Cardiac muscle cell (in vitro differentiated cells and primary cell): Measurements from ENCODE around the gene LHCGR. TPM values are rescaled to one million over a fixed set of nuclear protein-coding genes. Genes with fewer than 3 reads are reported as not detected.

Experiments
- DNase-seq, 2 donors: peaks; one replicate each; pipeline versions ENCODE4 v3.0.0 to v3.0.0-alpha.2; 2010 to 2017; ENCODE audit warnings: low read depth in 1 of 2, low spot score in 1 of 2
- H3K27ac ChIP-seq: fragments of 200-600 bp; sonication (generic); 2 replicates; pipeline ENCODE4 v1.5.1; 2016
- H3K27me3 ChIP-seq: fragments of 200-600 bp; sonication (generic); 2 replicates; pipeline ENCODE4 v1.6.0; 2016; ENCODE audit warnings: control low read depth
- H3K36me3 ChIP-seq: fragments of 200-600 bp; sonication (generic); 2 replicates; pipeline ENCODE4 v1.5.1; 2016; ENCODE audit warnings: control low read depth
- H3K4me1 ChIP-seq: fragments of 200-600 bp; sonication (generic); 2 replicates; pipeline ENCODE4 v1.8.1; 2017; ENCODE audit warnings: low read depth, mild to moderate bottlenecking, mixed run types
- H3K4me3 ChIP-seq: fragments of 200-600 bp; sonication (generic); 2 replicates; pipeline ENCODE4 v1.5.1; 2016; ENCODE audit warnings: mild to moderate bottlenecking
- H3K9me3 ChIP-seq: fragments of 200-600 bp; sonication (generic); 2 replicates; pipeline ENCODE4 v1.5.1; 2017; ENCODE audit warnings: low read depth, mild to moderate bottlenecking, control low read depth
- polyA plus RNA-seq: library from polyadenylated mRNA; unstranded; fragments of >200 nt; fragmentation: Nextera tagmentation; extraction: Ambion mirVana; gene quantifications from 2 replicates; pipeline ENCODE4 v1.2.1, GENCODE V29; 2016
- total RNA-seq: library from RNA; depleted of rRNA; stranded (reverse); fragments of >200 nt; gene quantifications from 2 replicates; pipeline ENCODE4 v1.2.3, GENCODE V29; 2016
- TF ChIP-seq, protein P1 (sequence below): IDR thresholded peaks from 2 replicates; pipeline ENCODE4 v1.5.1; 2012; ENCODE audit warnings: low read depth, mild to moderate bottlenecking, low read length

Gene LHCGR
- total and polyA plus RNA-seq, 2 experiments from 2014 or later, result 0.57 TPM; not detected in 1

DNA sequence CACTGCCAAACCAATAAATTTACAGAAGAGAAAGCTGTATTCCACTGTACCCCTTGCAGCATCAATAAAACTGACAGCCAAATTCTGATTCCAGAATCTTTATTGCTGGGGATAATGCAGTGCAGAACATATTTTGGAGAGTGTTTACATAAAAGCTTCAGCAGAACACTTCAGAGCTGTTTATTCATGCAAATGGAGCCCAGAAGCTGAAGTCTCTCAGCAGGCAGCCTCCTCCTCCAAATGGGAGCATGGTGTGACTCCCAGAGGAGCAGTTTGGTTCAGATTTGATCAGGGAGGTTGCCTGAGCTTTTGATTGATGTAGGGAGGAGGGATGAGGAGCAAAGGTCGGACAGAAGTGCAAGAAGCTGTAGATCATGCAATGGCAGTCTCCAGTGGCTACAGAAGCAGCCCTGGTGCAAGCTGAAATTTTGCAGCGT, 22.4 kb downstream of the LHCGR start:
- Histone ChIP-seq H3K4me1 (no peaks in the 10 kb centered on the region), H3K36me3 (no peaks in the 10 kb centered on the region), H3K27me3 (no peaks in the 10 kb centered on the region), H3K4me3 (no peak overlapping the region), H3K27ac (no peak overlapping the region), H3K9me3 (no peaks in the 10 kb centered on the region)
- TF ChIP-seq, protein P1, sequence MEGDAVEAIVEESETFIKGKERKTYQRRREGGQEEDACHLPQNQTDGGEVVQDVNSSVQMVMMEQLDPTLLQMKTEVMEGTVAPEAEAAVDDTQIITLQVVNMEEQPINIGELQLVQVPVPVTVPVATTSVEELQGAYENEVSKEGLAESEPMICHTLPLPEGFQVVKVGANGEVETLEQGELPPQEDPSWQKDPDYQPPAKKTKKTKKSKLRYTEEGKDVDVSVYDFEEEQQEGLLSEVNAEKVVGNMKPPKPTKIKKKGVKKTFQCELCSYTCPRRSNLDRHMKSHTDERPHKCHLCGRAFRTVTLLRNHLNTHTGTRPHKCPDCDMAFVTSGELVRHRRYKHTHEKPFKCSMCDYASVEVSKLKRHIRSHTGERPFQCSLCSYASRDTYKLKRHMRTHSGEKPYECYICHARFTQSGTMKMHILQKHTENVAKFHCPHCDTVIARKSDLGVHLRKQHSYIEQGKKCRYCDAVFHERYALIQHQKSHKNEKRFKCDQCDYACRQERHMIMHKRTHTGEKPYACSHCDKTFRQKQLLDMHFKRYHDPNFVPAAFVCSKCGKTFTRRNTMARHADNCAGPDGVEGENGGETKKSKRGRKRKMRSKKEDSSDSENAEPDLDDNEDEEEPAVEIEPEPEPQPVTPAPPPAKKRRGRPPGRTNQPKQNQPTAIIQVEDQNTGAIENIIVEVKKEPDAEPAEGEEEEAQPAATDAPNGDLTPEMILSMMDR, result no peak
- no peak for DNase-seq

DNA sequence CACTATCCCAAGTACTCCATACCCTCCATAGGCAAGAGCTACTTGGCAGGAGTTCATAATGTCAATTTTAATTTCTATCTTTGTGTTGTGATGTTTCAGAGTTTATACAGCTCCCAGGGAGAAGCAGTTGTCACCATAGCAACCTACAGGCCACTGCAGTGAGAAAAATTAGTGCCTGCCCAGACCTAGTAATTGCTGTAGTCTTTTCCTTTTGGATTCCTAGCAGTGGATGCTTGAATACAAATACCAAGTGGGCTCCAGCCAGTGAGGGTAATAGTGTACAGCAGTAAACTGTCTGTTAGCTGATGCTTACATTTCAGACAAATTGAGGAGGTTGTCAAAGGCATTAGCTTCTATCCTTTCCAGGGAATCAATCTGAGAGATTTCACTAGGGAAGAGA, 26.7 kb downstream of the LHCGR start:
- Histone ChIP-seq H3K9me3 (no peaks in the 10 kb centered on the region), H3K36me3 (no peaks in the 10 kb centered on the region), H3K4me1 (no peaks in the 10 kb centered on the region), H3K27me3 (no peaks in the 10 kb centered on the region), H3K4me3 (no peak overlapping the region), H3K27ac (no peak overlapping the region)
- no peak for DNase-seq
- TF ChIP-seq, protein P1, result no peak

DNA sequence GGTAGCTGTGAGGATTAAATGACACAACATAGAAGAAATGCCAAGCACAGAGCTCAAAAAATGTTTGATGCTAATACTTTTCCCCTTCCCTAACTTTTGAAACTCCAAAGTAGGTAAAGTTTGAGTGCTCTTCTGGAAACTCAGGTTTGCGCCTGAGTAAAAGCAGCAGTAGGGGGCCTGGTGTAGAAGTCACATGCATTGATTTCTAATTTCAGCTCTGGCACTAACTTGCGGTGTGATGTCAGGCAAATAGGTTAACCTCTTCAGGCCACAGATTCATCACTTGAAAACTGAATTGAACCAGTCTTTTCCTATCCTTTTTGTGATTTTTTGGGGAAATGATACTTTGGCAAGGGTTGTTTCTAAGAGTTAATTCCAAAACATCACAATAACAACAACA, 27.2 kb downstream of the LHCGR start:
- no peak overlapping the region for H3K27ac ChIP-seq
- H3K4me1 ChIP-seq, result no peaks in the 10 kb centered on the region
- no peaks in the 10 kb centered on the region for H3K36me3 ChIP-seq
- no peak for DNase-seq
- H3K4me3 ChIP-seq, result no peak overlapping the region
- TF ChIP-seq, protein P1, result no peak
- no peaks in the 10 kb centered on the region for H3K27me3 ChIP-seq
- H3K9me3 ChIP-seq, result no peaks in the 10 kb centered on the region

DNA sequence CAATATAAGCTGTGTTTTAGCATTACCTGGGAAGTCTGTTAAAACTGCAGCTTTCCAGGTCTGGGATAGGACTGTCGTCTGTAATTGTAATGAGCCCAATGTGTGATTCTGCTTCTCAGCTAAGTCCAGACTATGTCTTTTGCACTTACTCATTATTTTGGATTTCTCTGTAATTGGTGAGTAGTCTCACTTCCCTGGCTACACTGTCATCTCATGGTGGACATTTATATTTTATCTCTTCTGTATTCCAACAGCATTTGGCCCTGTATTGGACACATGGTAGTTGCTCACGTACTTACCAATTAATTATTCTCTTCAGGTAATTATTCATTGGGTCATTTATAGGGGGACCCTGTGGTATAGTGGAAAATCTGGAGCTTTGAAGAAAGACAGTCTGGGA, 28.0 kb downstream of the LHCGR start:
- DNase-seq, result peak in 1 of 2 donors; percentile 55
- Histone ChIP-seq H3K36me3 (no peaks in the 10 kb centered on the region), H3K9me3 (no peaks in the 10 kb centered on the region), H3K4me3 (no peak overlapping the region), H3K27ac (no peak overlapping the region), H3K27me3 (no peaks in the 10 kb centered on the region), H3K4me1 (no peaks in the 10 kb centered on the region)
- TF ChIP-seq, protein P1, result peak; percentile 35

DNA sequence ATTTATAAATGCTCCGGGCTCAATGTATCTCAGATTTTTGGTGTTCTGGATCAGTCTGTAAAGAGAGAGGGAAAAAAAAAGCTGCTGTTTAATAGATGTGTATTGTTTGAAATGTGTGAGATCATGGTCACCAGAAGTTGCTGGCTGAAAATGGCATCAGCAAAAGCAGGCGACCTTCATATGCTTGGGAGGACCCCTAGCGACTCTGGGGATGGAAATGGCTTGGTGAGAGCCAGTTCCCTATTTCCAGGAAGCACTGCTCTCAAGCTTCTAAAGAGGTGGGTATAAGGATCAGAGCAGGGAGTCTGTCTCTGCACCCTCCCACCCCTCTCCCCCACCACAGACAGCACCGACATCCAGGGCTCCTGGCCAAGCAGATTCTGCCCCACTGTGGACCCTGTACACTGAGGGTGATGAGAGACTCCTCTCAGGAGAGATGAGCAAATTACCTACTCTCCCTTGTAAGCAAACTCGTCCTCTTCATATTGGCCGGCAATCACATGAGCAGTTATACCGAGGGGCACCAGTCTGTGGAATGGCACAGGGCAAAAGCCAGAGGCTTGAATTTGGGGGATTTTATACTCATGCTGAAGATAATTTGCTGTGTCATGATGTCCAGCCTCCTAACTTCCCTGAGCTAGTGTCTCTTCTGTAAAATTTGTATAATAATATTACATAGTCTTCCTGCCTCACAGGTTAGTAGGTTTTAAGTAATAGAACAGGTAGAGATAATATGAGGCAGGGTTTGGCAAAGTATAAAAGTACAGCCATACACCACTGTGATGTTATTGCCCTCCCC, 29.6 kb downstream of the LHCGR start:
- TF ChIP-seq, protein P1, result no peak
- DNase-seq, result peak in 1 of 2 donors; percentile 22

More for the DNA sequence above, 29.6 kb downstream of the LHCGR start:
- Histone ChIP-seq H3K4me1 (no peaks in the 10 kb centered on the region), H3K27me3 (no peaks in the 10 kb centered on the region), H3K4me3 (no peak overlapping the region), H3K36me3 (no peaks in the 10 kb centered on the region), H3K27ac (no peak overlapping the region), H3K9me3 (no peaks in the 10 kb centered on the region)
